ENCODE results near the gene CFAP77.

CFAP77 gene

DNA sequence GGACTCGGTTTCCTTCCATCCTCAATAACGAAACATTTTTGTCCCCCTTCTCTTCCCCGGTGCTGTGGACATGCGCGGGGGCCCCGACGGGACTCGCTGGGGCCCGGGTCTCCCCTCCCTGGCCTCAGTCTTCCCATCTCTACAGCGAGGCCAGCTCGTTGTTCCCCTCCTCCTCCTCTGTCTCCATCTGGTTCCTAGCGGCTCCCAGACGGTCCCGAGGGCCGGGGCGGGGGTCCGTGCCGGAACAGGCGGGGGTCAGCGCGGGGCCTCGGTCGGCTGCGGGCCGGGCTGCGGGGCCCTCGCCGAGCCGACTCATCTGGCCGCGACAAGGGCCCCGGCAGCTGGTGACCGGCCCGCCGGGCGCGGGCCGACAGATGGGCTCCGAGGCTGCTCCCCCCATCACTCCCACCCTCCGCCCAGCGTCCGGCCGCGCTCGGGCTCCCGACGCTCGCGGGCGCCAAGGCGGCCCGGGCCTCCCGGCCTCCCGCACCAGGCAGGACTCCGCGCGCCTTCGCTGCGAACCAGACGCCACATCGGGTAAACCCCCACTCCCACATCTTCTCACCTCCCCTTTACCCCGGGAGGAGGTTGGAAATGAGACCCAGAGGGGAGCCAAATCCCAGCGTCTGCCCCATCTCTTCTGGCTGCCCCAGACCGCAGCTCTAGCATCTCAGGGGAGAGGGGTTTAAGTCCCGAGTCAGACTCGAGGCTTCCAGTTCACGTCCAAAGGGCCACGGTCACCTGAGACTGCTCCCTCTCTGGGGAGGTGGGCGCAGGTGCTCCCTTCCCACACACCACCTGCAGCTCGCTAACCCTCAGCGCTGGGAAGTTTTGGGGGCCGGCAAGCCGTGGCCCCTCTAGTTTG, 180.5 kb downstream of the CFAP77 start:
- in situ Hi-C loops (cut with MboI; ENCODE audit: low sequenced_read_pairs): no loop called here

DNA sequence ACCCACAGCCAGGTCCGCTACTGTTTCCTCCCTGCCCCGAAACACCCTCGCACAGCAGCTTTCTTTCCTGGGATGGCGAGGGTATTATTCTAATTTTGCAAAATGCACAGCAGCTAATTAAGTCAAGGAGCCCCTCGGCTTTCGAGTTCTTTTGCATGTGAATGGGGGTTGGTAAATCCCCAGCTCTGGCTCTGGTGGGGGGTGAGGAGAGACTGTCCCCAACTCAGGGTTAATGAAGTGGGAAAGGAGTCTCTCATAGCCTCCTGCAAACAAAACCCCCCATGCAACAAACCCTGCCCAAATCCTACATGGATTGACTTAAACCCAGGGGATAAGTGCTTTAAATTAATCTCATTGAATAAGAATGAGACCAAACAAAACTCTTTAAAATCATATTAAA, 181.2 kb downstream of the CFAP77 start:
- in situ Hi-C loops (cut with MboI; ENCODE audit: low sequenced_read_pairs): no loop called here

DNA sequence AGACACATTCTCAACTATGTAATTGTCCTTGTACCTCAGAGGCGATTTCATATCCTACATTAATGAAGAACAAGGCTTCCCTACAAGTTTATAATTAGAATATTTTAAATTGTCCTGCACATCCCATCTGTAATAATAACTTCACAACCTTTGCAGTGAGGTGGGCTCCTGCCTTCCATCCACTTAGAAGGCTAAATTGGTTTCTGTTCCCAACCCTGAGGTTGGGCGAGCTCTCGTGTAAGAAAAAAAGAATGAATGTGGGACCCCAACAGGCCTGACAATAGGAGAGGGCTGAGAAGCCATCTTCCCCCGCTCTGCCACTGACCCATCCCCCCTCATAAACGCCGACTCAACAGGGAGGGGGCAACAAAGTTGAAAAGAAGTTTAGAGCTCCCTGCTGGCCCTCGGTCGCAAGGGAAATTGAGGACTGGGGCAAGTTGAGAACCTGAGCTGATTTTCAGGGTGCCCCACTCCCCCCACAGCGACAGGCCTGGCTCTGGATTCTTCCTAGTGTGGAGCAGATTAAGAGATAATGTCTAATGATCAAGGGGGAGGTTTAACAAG, 181.8 kb downstream of the CFAP77 start:
- in situ Hi-C loops (cut with MboI; ENCODE audit: low sequenced_read_pairs): no loop called here

DNA sequence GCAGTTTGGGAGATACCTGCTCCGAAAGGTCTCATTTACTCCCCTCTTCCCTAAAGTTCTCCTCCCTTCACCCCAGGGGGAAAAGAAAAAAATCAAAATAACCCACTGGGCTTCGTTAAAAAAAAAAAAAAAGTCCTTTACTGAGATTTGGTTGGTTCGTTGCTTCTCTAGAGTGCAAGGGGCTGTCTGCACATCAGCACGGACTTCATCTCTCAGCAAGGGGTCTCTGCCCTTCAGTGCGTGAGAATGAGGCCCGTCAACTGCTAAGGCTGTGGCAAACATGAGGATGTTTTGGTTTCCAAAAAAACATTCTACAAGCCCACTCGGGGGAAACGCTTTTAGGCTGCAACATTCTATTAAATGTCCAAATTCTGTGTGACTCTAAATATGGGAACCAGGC, 182.4 kb downstream of the CFAP77 start:
- in situ Hi-C loops (cut with MboI; ENCODE audit: low sequenced_read_pairs): no loop called here

DNA sequence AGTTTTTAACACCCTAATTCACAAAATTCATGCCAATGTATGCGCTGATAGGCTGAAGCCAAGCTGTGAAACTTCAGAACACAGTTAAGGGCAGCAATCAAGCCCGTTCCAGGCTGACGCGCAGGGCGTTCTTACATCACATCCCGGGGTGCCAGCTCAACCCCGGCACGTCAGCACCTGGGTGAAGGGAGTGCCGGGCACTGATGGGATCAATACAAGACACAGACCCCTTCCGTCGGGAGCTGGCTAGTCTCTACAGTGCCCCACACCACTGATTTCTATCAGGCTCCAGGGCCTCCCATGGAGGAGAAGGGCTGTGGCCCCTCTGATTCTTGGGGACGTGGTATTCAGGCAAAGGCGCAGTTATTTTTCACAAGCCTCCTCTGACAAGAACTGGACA, 184.4 kb downstream of the CFAP77 start:
- in situ Hi-C loops (cut with MboI; ENCODE audit: low sequenced_read_pairs): no loop called here

DNA sequence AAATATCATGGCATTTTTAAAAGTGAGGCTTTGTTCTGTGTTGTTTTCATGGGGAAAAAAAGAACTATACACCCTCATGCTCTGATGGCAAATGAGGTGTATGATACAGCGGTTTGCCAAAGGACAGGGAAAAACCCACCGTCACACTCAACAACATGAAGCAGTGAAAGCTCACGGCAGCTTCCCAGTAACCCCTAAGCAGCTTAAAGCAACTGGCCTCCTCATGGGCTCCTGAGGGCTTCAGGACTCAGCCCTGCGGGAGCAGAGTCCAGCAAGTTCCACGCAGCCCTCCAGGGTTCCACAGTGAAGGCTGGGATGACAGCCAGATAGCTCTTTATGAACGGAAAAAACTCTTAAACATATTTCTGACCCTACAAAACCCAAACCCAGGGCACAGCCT, 185.3 kb downstream of the CFAP77 start:
- in situ Hi-C loops (cut with MboI; ENCODE audit: low sequenced_read_pairs): no loop called here

DNA sequence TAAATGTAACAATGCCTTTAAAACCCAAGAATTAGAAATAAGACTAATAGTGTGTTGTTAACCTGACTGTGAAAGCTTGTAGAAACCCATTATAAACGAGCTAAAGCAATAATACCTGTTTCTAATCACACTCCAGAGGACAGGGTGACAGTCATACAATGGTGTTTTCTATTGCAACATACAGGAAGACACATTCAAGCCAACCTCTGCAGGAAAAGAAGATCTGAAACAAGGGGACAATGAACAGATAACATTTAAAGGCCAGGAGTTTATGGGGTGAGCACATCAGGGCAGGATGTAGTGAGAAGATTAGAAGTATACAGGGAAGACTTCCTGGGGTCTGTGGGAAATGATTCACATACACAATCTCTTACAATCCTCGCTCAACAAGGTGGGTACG, 186.2 kb downstream of the CFAP77 start:
- in situ Hi-C loops (cut with MboI; ENCODE audit: low sequenced_read_pairs): no loop called here

DNA sequence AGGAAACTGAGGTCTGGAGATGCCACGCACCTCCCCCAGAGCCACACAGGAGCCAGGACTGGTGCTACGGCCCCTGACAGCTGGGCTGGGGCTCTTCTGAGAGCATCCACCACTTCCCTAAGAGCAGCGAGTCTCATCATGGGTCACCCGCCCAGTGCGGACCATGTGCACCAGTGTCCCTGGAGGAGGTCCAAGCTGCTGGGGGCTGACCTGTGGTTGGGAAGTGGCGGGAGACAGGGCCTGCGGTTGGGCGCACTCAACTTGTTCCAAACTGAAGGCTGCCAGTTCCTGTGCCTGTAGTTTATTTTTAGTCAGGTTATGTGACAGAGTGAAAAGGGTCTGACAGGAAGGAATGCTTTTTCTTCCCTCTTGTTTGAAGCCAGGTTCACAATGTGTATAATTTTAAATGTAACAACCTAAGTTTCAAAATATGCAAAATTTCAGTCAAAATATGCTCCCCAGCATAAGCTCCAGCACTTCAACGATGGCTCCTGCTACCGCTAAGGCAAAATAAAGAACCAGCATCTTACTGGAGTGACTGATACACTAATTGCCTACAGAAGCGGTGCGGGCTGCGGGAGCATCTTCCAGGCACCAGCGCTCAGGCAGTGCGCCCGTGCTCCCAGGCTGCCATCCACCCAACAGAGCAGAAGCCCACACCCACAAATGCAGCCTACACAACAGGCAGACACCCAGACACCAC, 187.2 kb downstream of the CFAP77 start:
- in situ Hi-C loops (cut with MboI; ENCODE audit: low sequenced_read_pairs): no loop called here

DNA sequence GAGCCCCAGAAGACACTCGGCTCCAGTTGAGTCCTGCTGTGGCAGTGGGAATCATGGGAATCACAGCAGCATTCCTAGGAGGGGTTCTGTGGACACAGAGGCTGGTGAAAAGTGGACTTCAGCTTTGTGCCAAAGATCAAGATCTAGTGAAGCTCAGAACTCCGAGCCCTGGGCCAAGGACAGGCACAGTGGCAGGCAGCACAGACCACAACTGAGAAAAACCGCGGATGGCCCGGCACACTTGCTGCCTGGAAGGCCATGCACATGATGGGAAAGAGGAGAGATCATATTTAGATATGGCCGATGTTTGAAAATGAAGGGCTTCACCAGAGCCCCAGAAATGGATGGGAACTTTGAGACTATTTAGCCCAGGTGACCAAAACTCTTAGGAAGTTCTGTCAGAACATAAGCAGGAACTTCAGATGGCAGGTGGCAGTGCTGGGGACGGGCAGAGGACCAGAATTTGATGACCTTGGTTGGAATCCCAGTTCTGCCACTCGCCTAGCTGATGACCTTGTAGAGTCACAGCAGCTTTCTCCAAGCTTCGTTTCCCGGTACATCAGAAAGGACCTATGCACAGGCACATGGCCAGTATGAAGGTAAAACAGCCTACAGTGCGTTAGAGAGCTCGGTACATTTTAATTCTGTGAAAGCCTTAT, 190.4 kb downstream of the CFAP77 start:
- in situ Hi-C loops (cut with MboI; ENCODE audit: low sequenced_read_pairs): no loop called here

DNA sequence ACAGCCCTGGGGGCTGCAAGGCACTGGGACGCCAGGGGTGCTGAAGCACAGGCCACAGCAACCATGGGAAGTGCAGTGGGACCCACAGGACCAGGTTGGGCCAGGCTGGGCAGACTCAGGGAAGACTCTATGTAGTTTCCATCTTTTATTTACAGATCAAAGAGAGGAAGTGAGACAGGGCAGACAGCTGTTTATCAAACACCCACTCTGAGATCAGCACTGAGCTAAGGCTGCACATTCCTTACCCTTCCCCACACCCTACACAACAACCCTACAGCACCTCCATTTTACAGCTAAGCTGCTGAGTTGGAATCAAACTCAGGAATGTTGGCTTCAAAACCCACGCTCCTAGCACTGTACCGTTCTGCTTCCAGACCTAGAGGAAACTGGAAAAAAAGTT, 192.2 kb downstream of the CFAP77 start:
- in situ Hi-C loops (cut with MboI; ENCODE audit: low sequenced_read_pairs): no loop called here

DNA sequence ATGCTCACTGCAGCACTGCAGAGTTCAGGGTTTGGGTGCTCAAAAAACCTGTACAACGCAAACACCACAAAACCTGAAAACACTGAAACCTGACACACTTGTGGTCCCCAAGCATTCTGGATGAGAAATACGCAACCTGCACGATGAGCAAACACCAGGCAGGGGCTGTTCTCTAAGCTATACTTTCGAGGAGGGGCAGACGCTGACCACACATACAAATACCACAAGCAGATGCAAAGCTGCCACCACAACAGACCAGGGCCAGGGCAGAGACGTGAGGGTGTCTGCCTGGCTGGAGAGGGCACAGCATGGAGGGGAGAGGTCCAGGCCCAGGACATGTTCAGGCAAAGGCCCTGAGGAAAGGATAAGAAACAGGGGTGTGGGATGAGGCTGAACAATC, 195.4 kb downstream of the CFAP77 start:
- in situ Hi-C loops (cut with MboI; ENCODE audit: low sequenced_read_pairs): no loop called here

DNA sequence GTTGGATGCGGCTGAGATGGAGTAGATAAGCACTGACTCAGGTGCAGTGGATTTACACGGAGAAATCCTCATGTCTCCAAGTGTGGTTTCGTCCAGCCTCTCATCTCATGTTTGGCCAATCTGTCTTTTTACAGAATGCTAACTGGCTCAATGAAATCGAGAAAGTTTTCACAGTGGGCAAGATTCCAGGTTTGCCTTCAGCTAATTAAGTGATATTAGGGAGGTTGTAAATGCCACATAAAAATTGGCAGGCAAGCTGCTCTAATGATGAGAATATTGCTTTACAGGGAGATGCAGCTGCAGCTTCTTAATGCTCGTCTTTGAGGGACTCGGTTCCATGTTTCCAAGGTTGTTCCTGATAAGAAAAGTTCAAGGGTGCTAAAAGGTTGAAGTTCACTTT, 196.1 kb downstream of the CFAP77 start:
- in situ Hi-C loops (cut with MboI; ENCODE audit: low sequenced_read_pairs): no loop called here

DNA sequence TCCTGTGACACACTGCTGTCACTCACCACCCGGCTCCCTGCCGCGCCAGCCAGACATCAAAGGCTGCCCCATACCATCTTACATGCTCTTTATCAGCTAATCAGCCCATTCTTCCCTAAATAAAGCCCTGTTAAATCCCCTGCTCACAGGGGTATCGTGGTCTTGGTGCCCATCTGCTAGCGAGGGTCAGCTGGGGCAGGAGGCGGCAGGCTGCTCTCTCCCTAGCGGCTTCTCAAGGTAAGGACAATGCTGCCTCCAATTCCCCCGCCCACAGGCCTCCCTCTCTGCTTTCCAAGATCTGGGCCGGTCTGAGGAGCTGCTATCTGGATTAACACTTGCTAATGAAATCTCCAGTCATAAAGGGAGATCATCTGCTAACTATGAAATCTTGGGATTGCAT, 199.2 kb downstream of the CFAP77 start:
- in situ Hi-C loops (cut with MboI; ENCODE audit: low sequenced_read_pairs): no loop called here

DNA sequence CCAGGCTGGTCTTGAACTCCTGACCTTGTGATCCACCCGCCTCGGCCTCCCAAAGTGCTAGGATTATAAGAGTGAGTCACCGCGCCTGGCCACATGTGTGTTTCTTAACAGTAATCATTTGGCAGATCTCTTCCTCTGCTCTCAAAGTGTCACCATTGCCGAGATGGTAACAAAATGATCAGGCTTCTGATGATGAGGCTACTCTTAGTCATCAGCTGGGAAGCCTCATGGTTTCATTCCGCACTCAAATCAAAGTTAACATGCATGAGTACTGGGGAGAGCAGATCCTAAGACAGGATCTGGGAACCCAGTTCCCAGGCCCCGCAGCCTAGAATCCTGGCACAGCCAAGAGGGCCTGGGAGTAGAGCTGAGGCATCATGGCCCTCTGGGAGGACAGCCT, 199.8 kb downstream of the CFAP77 start:
- in situ Hi-C loops (cut with MboI; ENCODE audit: low sequenced_read_pairs): no loop called here

DNA sequence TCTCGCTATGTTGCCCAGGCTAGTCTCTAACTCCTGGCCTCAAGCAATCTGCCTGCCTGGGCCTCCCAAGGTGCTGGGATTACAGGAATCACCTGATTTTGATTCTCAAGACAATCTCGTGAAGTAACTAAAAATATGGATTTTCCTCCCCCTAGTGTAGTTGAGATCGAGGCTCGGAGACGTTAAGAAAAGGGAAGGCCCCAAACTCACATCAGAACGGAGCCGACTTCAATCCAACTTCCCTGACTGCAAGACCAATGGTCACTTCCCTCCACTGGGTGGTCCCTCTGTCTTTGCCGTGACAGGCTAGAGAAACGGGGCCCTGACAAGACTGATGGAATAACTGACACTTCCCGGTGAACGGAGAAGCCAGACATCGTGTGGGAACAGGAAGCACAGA, 200.7 kb downstream of the CFAP77 start:
- in situ Hi-C loops (cut with MboI; ENCODE audit: low sequenced_read_pairs): no loop called here

DNA sequence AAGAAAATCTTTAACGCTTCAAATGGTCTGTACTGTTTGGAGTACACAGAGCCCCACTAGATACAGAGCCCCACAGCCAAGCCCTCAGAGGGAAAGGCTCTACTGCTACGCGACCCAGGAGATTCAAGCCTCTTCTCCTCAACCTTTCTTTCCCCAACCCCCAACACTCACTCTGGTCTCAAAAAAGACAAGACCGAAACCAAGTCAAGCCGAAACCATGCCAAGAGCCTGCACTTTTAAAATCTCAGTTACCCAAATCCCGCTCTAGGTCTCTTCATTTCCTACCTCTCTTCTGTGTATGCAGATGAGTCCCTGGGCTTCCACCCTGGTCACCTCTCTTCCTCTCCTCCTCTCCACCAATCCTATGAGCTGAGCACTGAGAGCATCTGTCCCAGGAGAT, 204.3 kb downstream of the CFAP77 start:
- in situ Hi-C loops (cut with MboI; ENCODE audit: low sequenced_read_pairs): no loop called here

DNA sequence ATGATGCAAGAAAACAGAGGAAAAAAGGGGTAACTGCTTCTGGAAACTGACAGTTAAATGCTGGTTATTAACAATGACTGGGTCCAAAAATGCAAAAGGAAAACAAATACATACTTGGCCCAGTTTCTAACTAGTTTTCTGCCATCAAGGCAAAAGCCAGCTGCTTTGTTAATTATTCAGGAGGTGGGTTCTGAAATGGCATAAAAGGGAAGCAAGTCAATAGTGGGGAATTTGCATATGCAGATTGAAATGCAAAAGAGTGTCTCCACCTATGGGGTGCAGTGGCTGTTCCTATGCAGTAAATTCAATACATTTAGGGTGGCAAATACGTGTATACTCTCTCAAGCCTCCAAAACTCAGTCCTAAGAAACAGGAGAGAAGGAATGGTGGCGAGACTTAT, 205.8 kb downstream of the CFAP77 start:
- in situ Hi-C loops (cut with MboI; ENCODE audit: low sequenced_read_pairs): no loop called here

DNA sequence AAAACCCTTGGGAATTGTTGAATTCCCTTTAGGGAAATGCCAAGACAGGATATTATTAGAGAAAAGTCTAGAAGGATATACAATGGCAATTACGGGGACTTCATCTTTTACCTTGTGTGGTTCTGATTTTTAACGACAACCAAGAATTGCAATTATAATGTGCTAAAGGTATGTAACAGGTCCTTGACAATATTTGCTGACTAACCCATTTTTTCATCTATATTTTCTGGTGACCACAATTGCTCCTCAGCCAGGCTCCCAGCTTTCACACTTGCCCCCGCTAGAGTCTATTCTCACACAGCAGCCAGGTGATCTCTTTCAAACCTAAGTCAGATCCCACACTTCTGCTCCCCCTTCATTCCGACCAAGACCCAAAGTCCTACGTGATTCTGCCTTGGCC, 206.7 kb downstream of the CFAP77 start:
- in situ Hi-C loops (cut with MboI; ENCODE audit: low sequenced_read_pairs): no loop called here

DNA sequence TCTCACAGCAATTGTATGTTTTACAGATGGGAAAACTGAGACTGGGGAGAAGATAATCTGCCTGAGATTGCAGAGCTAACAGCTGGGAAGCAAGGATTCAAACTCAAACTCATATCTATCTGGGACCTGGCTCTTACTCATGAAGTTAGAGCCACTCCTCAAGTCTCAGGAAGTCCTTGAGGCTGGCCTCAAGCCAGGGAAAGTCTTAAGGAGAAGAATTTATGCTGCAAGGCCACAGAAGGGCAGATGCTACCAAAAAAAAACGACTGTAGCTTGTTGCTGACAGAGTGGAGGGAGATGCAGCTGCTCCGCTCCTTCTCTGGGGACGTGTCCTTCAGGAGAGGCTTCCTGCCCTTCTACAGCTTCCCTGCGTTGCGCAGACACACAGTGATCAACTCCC, 212.1 kb downstream of the CFAP77 start:
- in situ Hi-C loops (cut with MboI; ENCODE audit: low sequenced_read_pairs): no loop called here

Measured in hTERT RPE-1 (cell line).